ENCODE results near the gene NEXN. TPM values are rescaled to one million over a fixed set of nuclear protein-coding genes. Genes with fewer than 3 reads are reported as not detected.
A peak's percentile ranks its signal among the peaks of the same experiment; 100 is the strongest.
"Not testable (repeated sequence)": the region's sequence is repeated elsewhere in the genome, so short reads cannot be mapped to it uniquely, and the experiment has no call there.

The NEXN gene
- total and polyA plus RNA-seq, 4 donors: 7.6 to 20.9 (median 12.5) TPM

GRCh38 chr1:77978293-77978968 lies 90.0 kb downstream of the NEXN start:
- H3K36me3 ChIP-seq (ENCODE audit: control insufficient read depth in 4 of 4, insufficient read depth in 4 of 4, low read length in 4 of 4): peaks cover 0 to 14% (median 7%) of the 10 kb centered on the region in 4 donors
- peak; percentile 86 to 96 (median 95) for DNase-seq

GRCh38 chr1:77978969-77979876 lies 90.8 kb downstream of the NEXN start, which contains the start of gene FUBP1:
FUBP1 (minus strand) TSS chr1:77979072; CDS start chr1:77979004, 68 bp downstream.
- H3K36me3 ChIP-seq (ENCODE audit: control insufficient read depth in 4 of 4, insufficient read depth in 4 of 4, low read length in 4 of 4): peaks cover 0 to 12% (median 7%) of the 10 kb centered on the region in 4 donors
- peak within 1 kb of the TSS; percentile 94 to 100 for H3K27ac ChIP-seq (ENCODE audit: low read depth in 1 of 2, low read length in 1 of 2)
- DNase-seq (peak; percentile 98 to 100 (median 100)), ATAC-seq (ENCODE audit: insufficient read depth, low FRiP score) (peak; percentile 91)
- peak; percentile 49 for TF ChIP-seq CTCF (IDR thresholded peaks at IDR 0.05; ENCODE audit: control extremely low read depth, extremely low read depth)
- peak within 1 kb of the TSS; percentile 96 for H3K4me3 ChIP-seq
- WGBS, 2 donors: 0% methylated on average over 55 to 57 of the region's 57 CpGs
- H3K27me3 ChIP-seq (ENCODE audit: control insufficient read depth in 3 of 3, insufficient read depth in 3 of 3, low read length in 2 of 3): no peaks in the 10 kb centered on the region
- no peaks in the 10 kb centered on the region for H3K9me3 ChIP-seq (ENCODE audit: control insufficient read depth in 4 of 4, insufficient read depth in 3 of 4, low read length in 3 of 4)
- H3K9ac ChIP-seq (ENCODE audit: insufficient read depth in 1 of 2, low read length in 2 of 2): peak within 1 kb of the TSS; percentile 99 to 100
- peaks cover 3 to 36% (median 10%) of the 10 kb centered on the region in 5 donors for H3K4me1 ChIP-seq (ENCODE audit: control insufficient read depth in 5 of 5, insufficient read depth in 5 of 5, low read length in 5 of 5)

More at GRCh38 chr1:77978293-77978968, 90.0 kb downstream of the NEXN start:
- peak overlapping the region; percentile 94 to 100 for H3K27ac ChIP-seq (ENCODE audit: low read depth in 1 of 2, low read length in 1 of 2)
- peak overlapping the region; percentile 99 to 100 for H3K9ac ChIP-seq (ENCODE audit: insufficient read depth in 1 of 2, low read length in 2 of 2)
- no peaks in the 10 kb centered on the region for H3K27me3 ChIP-seq (ENCODE audit: control insufficient read depth in 3 of 3, insufficient read depth in 3 of 3, low read length in 2 of 3)
- WGBS, 2 donors: 0% methylated on average over 34 of the region's 34 CpGs
- H3K9me3 ChIP-seq (ENCODE audit: control insufficient read depth in 4 of 4, insufficient read depth in 3 of 4, low read length in 3 of 4): no peaks in the 10 kb centered on the region
- H3K4me3 ChIP-seq: peak overlapping the region; percentile 96
- TF ChIP-seq CTCF (IDR thresholded peaks at IDR 0.05; ENCODE audit: control extremely low read depth, extremely low read depth): no peak
- peak; percentile 71 for ATAC-seq (ENCODE audit: insufficient read depth, low FRiP score)
- H3K4me1 ChIP-seq (ENCODE audit: control insufficient read depth in 5 of 5, insufficient read depth in 5 of 5, low read length in 5 of 5): peaks cover 0 to 33% (median 10%) of the 10 kb centered on the region in 5 donors

GRCh38 chr1:77983352-77983996 lies 95.0 kb downstream of the NEXN start:
- Histone ChIP-seq H3K4me1 (ENCODE audit: control insufficient read depth in 5 of 5, insufficient read depth in 5 of 5, low read length in 5 of 5) (peaks cover 3 to 16% (median 9%) of the 10 kb centered on the region in 5 donors), H3K27ac (ENCODE audit: low read depth in 1 of 2, low read length in 1 of 2) (peak overlapping the region in 1 of 2 donors; percentile 6)
- DNase-seq; H3K4me3 ChIP-seq; H3K9me3 ChIP-seq (ENCODE audit: control insufficient read depth in 4 of 4, insufficient read depth in 3 of 4, low read length in 3 of 4); ATAC-seq (ENCODE audit: insufficient read depth, low FRiP score); H3K27me3 ChIP-seq (ENCODE audit: control insufficient read depth in 3 of 3, insufficient read depth in 3 of 3, low read length in 2 of 3); H3K36me3 ChIP-seq (ENCODE audit: control insufficient read depth in 4 of 4, insufficient read depth in 4 of 4, low read length in 4 of 4); H3K9ac ChIP-seq (ENCODE audit: insufficient read depth in 1 of 2, low read length in 2 of 2): not testable (repeated sequence)
- 75 to 89% methylated on average over 8 of the region's 8 CpGs for WGBS, 2 donors

All from lung (tissue), 12 donors.